ENCODE results near the gene PDE2A.

The PDE2A gene

DNA sequence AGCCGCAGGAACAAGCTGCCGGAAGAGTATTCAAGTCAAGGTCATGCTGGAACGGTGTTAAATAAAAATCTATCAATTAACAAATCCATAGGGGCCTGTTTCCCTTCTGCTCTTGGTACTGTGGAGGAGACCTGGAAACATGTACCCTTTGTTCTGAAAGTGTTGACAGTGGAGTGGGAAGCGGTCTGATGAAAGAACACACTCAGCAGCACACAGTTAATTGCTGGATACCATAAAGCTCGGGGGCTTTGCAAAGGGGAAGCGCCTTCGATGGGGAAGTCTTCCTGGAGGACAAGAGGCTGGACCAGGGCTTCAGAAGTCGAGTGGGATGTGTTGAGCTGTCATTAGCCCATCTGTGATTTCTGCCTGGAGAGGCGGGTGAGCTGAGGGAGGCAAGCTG is 127.4 kb downstream of the PDE2A start:
- TF ChIP-seq ZC3H10 (CRISPR knock-in tag; IDR thresholded peaks at IDR 0.05) = no peak
- no peak for TF ChIP-seq ESRRG (CRISPR knock-in tag; IDR thresholded peaks at IDR 0.05)
- TF ChIP-seq, protein P1, sequence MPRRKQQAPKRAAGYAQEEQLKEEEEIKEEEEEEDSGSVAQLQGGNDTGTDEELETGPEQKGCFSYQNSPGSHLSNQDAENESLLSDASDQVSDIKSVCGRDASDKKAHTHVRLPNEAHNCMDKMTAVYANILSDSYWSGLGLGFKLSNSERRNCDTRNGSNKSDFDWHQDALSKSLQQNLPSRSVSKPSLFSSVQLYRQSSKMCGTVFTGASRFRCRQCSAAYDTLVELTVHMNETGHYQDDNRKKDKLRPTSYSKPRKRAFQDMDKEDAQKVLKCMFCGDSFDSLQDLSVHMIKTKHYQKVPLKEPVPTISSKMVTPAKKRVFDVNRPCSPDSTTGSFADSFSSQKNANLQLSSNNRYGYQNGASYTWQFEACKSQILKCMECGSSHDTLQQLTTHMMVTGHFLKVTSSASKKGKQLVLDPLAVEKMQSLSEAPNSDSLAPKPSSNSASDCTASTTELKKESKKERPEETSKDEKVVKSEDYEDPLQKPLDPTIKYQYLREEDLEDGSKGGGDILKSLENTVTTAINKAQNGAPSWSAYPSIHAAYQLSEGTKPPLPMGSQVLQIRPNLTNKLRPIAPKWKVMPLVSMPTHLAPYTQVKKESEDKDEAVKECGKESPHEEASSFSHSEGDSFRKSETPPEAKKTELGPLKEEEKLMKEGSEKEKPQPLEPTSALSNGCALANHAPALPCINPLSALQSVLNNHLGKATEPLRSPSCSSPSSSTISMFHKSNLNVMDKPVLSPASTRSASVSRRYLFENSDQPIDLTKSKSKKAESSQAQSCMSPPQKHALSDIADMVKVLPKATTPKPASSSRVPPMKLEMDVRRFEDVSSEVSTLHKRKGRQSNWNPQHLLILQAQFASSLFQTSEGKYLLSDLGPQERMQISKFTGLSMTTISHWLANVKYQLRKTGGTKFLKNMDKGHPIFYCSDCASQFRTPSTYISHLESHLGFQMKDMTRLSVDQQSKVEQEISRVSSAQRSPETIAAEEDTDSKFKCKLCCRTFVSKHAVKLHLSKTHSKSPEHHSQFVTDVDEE (CRISPR knock-in tag; IDR thresholded peaks at IDR 0.05) = no peak
- no peak for TF ChIP-seq CSDC2 (CRISPR knock-in tag; IDR thresholded peaks at IDR 0.05)
- TF ChIP-seq ZFP30 (CRISPR knock-in tag; IDR thresholded peaks at IDR 0.05) = no peak
- TF ChIP-seq ZNF8 (CRISPR knock-in tag; IDR thresholded peaks at IDR 0.05) = no peak
- no peak for TF ChIP-seq CSRNP3 (CRISPR knock-in tag; IDR thresholded peaks at IDR 0.05)
- TF ChIP-seq OSR1 (CRISPR knock-in tag; IDR thresholded peaks at IDR 0.05) = no peak
- no peak for TF ChIP-seq ISL1 (CRISPR knock-in tag; IDR thresholded peaks at IDR 0.05)
- TF ChIP-seq SNAI2 (CRISPR knock-in tag; IDR thresholded peaks at IDR 0.05) = no peak
- TF ChIP-seq TOX (CRISPR knock-in tag; IDR thresholded peaks at IDR 0.05; ENCODE audit: borderline replicate concordance) = no peak
- no peak for TF ChIP-seq GLIS3 (CRISPR knock-in tag; IDR thresholded peaks at IDR 0.05)
- TF ChIP-seq PATZ1 (CRISPR knock-in tag; IDR thresholded peaks at IDR 0.05; ENCODE audit: borderline replicate concordance) = no peak
- no peak for TF ChIP-seq POU6F1 (CRISPR knock-in tag; IDR thresholded peaks at IDR 0.05; ENCODE audit: borderline replicate concordance, low read depth)
- TF ChIP-seq ARNTL (CRISPR knock-in tag; IDR thresholded peaks at IDR 0.05; ENCODE audit: borderline replicate concordance, low read depth) = no peak
- TF ChIP-seq TCF4 (CRISPR knock-in tag; IDR thresholded peaks at IDR 0.05; ENCODE audit: borderline replicate concordance) = no peak
- TF ChIP-seq BACH2 (CRISPR knock-in tag; IDR thresholded peaks at IDR 0.05; ENCODE audit: borderline replicate concordance) = no peak
- ATAC-seq = no peak

DNA sequence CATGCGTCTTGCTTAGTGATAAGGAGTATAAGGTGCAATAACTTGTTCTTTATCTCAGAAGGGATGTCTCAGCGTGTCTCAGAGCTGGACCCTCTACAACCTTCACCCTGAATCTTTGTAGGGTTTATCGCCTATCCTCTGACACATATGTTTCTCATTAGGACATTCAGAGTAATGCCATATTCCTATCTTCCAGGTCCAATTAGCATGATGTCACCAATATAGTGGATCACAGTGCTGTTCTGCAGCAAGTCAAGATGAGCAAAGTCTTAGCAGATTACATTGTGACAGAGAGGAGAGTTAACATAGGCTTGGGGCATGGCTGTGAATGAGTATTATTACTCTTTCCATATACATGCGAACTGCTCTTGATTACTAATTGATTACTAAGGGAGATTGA is 129.6 kb downstream of the PDE2A start:
- no peak for ATAC-seq
- peak; percentile 67 for TF ChIP-seq TCF4 (CRISPR knock-in tag; IDR thresholded peaks at IDR 0.05; ENCODE audit: borderline replicate concordance)
- TF ChIP-seq ZNF70 (CRISPR knock-in tag; IDR thresholded peaks at IDR 0.05) = no peak
- no peak for TF ChIP-seq GLIS3 (CRISPR knock-in tag; IDR thresholded peaks at IDR 0.05)

DNA sequence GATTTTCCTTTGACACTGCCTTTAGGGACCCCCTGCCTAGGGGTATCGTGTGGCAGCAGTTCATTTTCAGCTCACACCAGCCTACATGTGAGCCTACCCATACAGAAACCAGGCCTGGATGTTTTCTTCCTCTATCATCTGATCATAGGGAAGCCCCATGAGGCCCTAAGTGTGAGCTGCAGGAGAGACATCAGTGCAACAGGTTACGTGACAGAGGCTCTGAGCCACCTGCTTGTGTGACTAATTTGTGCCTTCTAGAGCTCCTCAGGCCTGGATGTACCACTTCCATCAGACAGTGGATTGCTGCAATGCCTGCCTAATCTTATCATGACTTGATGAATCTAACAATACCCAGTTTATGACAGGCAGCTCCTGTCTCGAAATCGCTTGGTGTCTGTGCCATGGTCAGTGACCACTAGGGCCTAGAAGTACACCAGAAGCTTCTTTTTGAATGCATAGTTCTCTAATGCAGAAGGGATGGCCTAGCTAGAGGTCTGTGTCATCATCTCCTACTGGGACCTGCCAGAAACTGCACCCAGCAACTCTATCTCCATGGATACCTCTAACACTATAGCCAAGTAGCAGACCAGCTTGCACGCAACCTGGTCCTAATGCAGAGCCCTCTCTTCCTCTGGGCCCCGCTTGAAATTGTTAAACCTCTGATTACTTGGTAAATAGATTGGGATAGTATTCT is 130.2 kb downstream of the PDE2A start:
- peak; percentile 25; the same call in 1 of the 3 replicates for ATAC-seq

GRCh38 chr11:72541257-72541974 is 132.8 kb downstream of the PDE2A start:
- ATAC-seq = no peak
- no peak for TF ChIP-seq ZFP3 (CRISPR knock-in tag; IDR thresholded peaks at IDR 0.05)
- no peak for TF ChIP-seq GLIS3 (CRISPR knock-in tag; IDR thresholded peaks at IDR 0.05)
- TF ChIP-seq ZFP30 (CRISPR knock-in tag; IDR thresholded peaks at IDR 0.05) = no peak
- TF ChIP-seq, protein P1 (CRISPR knock-in tag; IDR thresholded peaks at IDR 0.05) = no peak
- TF ChIP-seq POU6F1 (CRISPR knock-in tag; IDR thresholded peaks at IDR 0.05; ENCODE audit: borderline replicate concordance, low read depth) = no peak
- TF ChIP-seq TCF4 (CRISPR knock-in tag; IDR thresholded peaks at IDR 0.05; ENCODE audit: borderline replicate concordance) = no peak
- no peak for TF ChIP-seq PATZ1 (CRISPR knock-in tag; IDR thresholded peaks at IDR 0.05; ENCODE audit: borderline replicate concordance)

More for the DNA sequence above, 130.2 kb downstream of the PDE2A start:
- TF ChIP-seq RARB (CRISPR knock-in tag; IDR thresholded peaks at IDR 0.05) (no peak), ZC3H10 (CRISPR knock-in tag; IDR thresholded peaks at IDR 0.05) (no peak), ZNF8 (CRISPR knock-in tag; IDR thresholded peaks at IDR 0.05) (0 out of 2 replicates have a peak, but pooled peaks have one; percentile 35)

All from SK-N-SH treated with all-trans-retinoic acid at 6 μM for 48 hours (cell line).